GM21515 (cell line): ENCODE results near the gene EPHA4.

Experiments used
- ATAC-seq: cut with Tn5 transposase; IDR thresholded peaks from one replicate; pipeline ENCODE4 v1.9.1; 2021; ENCODE audit not compliant: unreplicated experiment

The EPHA4 gene

GRCh38 chr2:221572821-221573429 lies 821 bp upstream of the EPHA4 start:
- peak; percentile 20 for ATAC-seq

GRCh38 chr2:221571551-221572218 lies 419 bp downstream of the EPHA4 start:
- ATAC-seq, result peak; percentile 6

DNA sequence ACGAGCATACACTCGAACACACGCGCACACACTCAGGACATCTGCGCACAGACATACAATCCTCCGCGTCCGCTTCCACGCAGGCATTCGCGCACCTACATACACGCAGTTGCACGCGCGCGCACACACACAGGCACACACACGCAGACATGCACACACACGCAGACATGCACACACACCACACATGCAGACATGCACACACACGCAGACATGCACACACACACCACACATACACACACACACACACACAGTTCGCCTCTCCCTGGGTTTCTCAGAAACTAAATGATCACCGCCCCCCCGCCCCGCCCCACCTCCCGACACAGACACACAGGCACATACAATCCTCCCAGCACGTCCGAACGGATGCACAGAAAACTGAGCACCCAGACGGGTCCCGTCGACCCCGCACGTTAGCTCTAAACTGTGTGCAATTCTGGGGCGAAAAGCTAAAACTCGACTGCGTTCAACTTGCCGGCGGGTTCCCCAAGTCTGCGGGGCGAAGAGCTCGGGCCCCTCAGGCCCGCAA lies 1.0 kb downstream of the EPHA4 start:
- no peak for ATAC-seq

- no peak for ATAC-seq
Observed at GRCh38 chr2:221570321-221570935, 1.7 kb downstream of the EPHA4 start.

DNA sequence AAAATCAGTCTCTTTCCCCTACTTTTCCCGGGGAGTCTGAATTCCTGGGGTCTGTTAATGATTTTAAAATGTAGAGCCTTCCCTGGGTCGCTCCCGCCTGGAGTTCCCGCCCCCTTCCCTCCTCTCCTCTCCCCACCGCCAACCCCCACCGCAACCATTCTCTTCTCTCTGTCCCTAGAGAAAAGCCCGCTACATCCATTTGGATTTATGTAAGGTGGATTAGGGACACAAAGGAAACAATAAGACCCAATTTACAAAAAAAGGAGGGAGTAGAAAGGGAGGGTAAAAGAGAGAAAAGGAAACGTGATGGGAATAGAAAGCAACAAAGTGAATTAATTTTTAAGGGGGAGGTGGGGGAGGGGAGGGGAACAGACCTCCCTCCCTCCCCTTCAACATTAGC lies 2.2 kb downstream of the EPHA4 start:
- ATAC-seq, result no peak

- ATAC-seq, result no peak
Observed at GRCh38 chr2:221569425-221569845, 2.7 kb downstream of the EPHA4 start.

GRCh38 chr2:221568299-221568698 lies 3.8 kb downstream of the EPHA4 start:
- no peak for ATAC-seq

- ATAC-seq, result no peak
Observed at GRCh38 chr2:221567809-221568208, 4.3 kb downstream of the EPHA4 start.

- no peak for ATAC-seq
Observed at GRCh38 chr2:221567231-221567760, 4.8 kb downstream of the EPHA4 start.

GRCh38 chr2:221563270-221563985 lies 8.7 kb downstream of the EPHA4 start:
- no peak for ATAC-seq

DNA sequence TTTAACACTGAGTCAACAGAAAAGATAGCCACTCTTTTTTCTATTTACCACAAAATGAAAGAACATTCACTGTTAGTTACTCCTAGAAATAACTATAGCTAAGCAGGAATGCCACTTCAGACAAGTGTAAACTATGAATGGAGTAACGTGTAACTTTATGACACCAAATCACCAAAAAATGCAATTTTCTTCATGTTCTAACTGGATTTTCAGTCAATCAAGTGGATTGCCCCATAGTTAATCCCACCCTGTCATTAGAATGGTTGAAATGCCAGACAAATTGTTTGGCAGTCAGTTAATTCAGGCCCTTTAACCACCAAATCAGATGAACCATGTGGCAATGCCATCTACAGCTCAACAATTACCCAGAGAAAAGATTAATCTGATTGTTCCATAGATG lies 9.9 kb downstream of the EPHA4 start:
- no peak for ATAC-seq

GRCh38 chr2:221561770-221562169 lies 10.3 kb downstream of the EPHA4 start:
- no peak for ATAC-seq

- no peak for ATAC-seq
Observed at GRCh38 chr2:221559991-221560390, 12.1 kb downstream of the EPHA4 start.

- no peak for ATAC-seq
Observed at GRCh38 chr2:221558107-221558506, 14.0 kb downstream of the EPHA4 start.

DNA sequence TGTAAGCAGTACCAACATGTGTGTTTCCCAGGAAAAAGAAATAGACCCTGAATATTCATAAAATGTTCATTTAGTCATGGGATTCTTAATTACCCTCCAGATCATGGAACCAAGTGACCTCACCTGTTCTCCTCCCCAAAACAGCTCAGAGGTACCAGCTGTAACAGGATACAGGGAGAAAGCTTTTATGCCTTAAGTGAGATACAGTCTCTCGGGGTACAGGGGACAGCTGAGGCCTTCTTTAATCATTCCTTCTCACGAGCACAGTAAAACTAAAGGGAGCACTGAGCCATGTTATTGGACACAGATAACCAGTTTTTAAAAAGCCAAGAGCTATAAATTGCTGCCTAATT lies 16.6 kb downstream of the EPHA4 start:
- peak; percentile 46 for ATAC-seq

- ATAC-seq, result peak; percentile 98
Observed at GRCh38 chr2:221554769-221555493, 17.2 kb downstream of the EPHA4 start.

DNA sequence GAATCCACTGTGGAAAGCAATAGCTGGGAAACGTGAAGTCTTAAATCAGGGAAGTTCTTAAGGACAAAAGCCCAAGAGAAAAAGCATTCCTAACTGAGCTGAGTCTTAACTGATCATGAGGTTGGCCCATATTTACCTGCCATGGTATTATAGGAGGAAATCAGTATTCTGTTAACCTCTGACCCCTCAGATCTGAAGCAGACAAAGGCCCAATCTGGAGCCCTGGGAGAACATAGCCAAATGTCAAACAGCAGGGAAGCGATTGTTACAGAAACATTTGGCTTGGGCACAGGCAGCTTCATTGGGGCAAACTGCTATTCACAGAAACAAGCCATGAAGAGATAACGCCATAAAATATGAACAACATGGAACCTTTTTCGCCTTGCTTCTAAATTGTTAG lies 18.8 kb downstream of the EPHA4 start:
- ATAC-seq, result no peak

DNA sequence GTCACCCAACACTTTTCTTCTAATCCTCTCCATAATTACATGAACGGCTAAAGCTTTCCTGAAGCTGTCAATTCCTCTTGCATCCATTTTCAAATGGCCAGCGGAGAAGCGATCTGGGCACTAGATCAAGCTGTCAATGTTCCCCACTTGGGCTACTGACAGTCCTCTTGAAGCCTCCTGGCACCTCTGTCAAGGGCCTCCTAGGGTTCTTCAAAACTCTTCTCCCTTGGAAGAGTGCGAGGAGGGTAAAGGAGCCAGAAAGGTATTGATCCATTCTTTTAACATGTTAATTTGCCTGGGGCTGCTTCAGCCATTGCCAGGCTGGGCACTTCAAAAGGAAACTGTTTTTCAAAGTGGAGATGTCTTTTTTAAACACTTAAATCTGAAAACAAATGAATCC lies 19.8 kb downstream of the EPHA4 start:
- ATAC-seq, result no peak

DNA sequence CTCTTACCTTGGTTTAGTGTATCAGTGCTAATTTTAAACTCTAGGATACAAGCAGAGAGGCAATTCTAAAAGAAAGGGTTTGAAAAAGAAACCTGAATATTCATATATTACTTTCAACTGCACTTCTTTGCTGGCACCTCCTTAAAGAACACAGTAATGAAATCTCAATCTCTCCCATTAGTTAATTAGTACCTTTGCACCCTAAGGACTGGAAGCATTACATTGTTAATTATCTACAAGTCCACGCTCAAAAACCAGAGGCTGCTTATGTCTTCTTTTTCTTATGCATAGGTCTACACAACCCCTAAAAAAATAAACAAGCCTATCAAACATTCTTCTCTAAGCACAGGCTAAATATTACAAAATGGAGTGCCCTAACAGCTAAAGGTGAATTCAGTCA lies 20.2 kb downstream of the EPHA4 start:
- no peak for ATAC-seq

DNA sequence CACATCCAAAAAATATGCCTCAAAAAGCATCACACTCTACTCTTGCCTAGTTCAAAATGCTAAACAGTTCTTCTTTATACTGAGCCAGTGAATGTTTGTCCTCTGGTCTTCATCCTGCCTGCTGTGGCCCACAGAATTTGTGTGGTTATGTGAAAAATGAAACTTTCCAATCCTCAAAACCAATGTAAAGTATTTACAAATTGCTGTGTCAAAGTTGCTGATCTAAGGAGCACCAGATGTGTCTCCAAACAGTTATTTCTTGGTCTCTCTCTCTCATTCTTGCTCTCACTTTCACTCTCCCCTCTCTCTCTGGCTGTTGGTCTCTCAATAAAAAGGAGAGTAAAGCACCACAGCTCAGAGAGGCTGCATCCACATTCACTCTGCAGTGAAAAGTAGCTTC lies 23.0 kb downstream of the EPHA4 start:
- ATAC-seq, result peak; percentile 95
